Left ventricle myocardium superior (tissue), 1 donor: ENCODE measurements around the gene CNTNAP5. TPM values are rescaled to one million over a fixed set of nuclear protein-coding genes. Genes with fewer than 3 reads are reported as not detected.

Source experiments
- ATAC-seq: fragments of 200-7000 bp; cut with Tn5 transposase; one replicate; pipeline ENCODE4 v1.9.1; 2020; ENCODE audit warnings: mild to moderate bottlenecking, moderate library complexity
- DNase-seq: peaks from one replicate; pipeline ENCODE4 v3.0.0-alpha.2; 2020
- intact Hi-C: fragments of 100-400 bp; cut with micrococcal nuclease; formaldehyde crosslinking; loops from one replicate; pipeline ENCODE4 v1.11.0; 2022
- total RNA-seq: library from RNA; stranded (reverse); fragmentation: NEBNext Ultra II Directional; extraction: Animal tissue kit (Norgen Biotek cat#: 25700); gene quantifications from one replicate; pipeline ENCODE4 v1.2.1, GENCODE V29; 2021
- donor health status: DM: no; HTN: yes; CAD: no; lungs with severe emphysema.

The CNTNAP5 gene
- total RNA-seq, 1 donor from 2014 or later = not detected

DNA sequence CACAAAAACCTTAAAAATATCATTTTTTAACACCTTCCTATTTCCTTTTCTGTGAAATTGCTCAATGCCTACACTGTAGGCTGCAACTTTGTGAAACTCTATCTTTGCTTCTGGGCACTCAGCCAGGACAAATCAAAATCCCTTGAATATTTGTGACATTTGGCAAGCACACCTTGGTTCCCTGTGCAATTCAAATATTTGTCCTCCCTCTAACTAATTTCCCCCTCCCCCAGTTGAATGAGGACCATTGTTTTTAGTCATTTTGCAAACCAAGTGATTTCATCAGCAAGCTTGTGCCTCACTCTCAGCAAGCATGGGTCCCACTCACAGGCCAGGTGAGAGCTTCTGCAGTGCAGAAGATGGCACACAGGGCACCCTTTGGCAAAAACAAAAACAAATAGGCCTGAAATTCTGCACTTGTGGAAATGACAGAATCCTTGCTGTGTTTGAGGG is 541.5 kb downstream of the CNTNAP5 start:
- ATAC-seq = no peak
- DNase-seq = no peak
- intact Hi-C loops = no loop called here

DNA sequence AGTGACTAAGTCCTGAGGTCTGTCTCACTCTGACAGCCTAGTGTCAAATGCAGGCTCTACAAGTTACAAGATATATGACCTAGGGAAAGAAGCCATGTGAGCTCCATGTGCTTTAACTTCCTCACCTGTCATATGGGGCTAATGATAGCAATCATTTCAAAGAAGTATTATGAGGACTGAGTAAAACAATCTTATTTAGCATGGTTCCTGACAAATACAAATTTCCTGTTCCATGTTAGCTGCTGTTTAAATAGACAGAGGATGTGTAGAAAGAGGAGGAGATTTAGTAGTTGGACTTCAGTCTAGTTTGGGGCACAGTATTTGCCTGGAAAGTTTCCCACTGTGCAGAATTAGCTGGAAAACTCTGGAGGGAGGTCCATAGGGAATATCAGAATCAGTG is 545.8 kb downstream of the CNTNAP5 start:
- ATAC-seq (no peak), DNase-seq (no peak)
- intact Hi-C loops = no loop called here

DNA sequence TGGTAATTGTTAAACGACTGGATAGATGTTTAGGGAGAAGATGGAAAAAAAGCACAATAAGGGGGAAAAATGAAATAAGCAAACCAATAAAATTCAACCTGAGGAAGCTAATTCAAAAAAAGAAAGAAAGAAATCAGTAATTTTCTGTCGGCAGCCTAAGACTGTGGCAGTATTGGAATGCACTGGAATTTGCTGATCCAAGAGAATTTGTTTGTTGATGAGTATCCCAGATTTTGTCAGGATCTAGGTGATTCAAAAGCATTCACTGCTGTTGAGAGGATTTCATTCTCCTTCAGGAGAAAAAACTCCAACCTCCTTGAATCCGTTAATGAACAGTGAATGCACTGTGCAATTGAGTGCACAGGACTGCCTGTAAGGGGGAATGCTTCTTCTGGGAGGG is 546.7 kb downstream of the CNTNAP5 start:
- DNase-seq (no peak), ATAC-seq (no peak)
- intact Hi-C loops = no loop called here

- intact Hi-C loops = no loop called here
- no peak for ATAC-seq
- no peak for DNase-seq
Observed at GRCh38 chr2:124572934-124573634, 548.0 kb downstream of the CNTNAP5 start.

DNA sequence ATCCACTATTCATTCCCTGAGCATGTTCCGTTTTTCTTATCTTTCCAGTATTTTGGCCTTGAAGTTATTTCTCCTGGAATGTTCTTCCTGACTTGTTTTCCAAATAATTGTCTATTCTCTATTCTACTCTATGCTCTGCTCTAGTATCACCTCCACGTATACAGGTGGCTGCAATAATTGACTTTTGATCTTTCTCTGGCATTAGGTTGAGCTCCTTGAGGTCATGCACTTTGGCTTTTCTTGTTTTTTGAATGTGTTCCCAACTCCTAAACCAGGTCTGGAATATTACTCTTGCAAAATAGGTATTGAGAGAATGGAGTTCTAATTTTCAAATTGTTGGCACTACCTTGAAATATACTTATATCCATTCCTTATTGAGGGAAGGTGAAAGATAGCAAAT is 550.4 kb downstream of the CNTNAP5 start:
- intact Hi-C loops = no loop called here
- no peak for ATAC-seq

DNA sequence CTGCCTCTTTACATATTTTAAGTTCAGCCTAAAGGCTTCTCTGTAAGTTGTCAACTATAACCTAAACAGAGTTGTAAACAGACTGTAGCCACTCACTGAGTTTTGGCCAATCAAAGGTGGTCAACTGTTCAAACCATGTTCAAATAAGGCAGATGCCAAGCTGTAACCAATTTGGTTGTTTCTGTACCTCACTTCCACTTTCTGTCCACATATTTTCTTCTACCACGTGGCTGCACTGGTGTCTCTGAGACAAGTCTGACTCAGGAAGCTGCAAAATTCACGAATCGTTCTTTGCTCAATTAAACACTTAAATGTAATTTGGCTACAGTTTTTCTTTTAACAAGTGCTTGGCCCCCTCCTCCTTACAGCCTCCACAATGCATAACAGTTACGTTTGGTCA is 555.2 kb downstream of the CNTNAP5 start:
- DNase-seq (no peak), ATAC-seq (no peak)
- intact Hi-C loops = no loop called here

More for the DNA sequence above, 550.4 kb downstream of the CNTNAP5 start:
- no peak for DNase-seq

DNA sequence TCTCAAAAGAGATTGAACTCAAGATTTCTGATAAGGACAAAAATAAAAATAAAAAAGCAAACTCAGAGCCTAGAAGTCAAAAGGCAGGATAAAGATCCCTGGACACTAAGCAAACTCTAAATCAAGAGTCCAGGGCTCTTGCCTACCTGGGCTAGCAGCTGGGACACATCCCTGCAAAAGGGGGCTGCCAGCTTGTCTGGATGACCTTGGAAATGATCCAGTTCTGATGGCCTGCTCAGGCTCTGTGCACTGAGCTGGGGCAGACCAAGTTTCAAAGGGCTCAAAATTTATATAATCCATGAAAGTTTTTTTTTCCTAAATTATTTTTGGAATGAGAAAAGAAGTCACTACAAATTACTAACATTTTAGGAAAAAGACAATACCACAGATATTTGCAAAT is 557.3 kb downstream of the CNTNAP5 start:
- ATAC-seq (no peak), DNase-seq (no peak)
- intact Hi-C loops = no loop called here

GRCh38 chr2:124584615-124585014 is 559.5 kb downstream of the CNTNAP5 start:
- DNase-seq (no peak), ATAC-seq (no peak)
- intact Hi-C loops = no loop called here

DNA sequence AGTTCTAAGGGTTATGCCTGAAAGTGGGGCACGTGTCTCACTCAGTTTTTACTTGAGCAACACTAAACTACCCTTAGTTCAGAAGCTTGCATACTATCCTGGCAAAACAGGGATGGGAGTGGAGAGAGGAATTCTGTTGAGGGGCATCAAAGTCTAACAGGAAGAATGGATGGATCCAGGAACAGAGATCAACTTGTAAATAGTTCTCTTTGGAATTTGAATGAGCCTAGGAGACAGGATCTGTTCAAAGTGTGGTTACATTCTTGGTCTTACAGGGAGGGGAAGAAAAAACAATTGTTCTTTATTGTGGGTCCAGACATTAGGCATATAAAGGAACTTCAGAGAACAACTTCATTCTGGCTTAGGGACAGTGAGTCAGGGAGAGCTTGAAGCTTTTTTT is 560.2 kb downstream of the CNTNAP5 start:
- DNase-seq = no peak
- intact Hi-C loops = no loop called here
- ATAC-seq = no peak

DNA sequence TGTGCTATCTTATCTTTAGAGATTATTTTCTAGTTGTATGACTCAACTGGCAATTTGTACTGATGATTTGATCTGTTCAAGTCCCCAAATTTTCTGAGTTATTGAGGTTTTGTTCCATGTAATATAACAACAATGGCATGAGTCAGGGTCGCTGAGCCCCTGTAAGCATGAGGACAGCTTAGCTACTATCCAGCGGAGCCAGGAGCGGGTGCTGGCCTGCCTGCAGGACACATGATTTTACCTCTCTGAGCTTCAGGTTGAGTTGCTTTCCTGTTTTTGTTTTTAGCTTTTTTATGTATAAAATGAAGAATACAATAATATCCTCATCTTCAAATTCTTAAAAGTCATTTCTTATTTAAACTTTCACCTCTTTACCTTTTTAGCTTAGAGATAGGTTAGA is 561.1 kb downstream of the CNTNAP5 start:
- ATAC-seq = no peak
- DNase-seq = no peak
- intact Hi-C loops = no loop called here

- ATAC-seq = no peak
- DNase-seq = no peak
- intact Hi-C loops = no loop called here
Observed at GRCh38 chr2:124586835-124587234, 561.7 kb downstream of the CNTNAP5 start.

- ATAC-seq (no peak), DNase-seq (no peak)
- intact Hi-C loops = no loop called here
Observed at GRCh38 chr2:124589971-124590370, 564.9 kb downstream of the CNTNAP5 start.

DNA sequence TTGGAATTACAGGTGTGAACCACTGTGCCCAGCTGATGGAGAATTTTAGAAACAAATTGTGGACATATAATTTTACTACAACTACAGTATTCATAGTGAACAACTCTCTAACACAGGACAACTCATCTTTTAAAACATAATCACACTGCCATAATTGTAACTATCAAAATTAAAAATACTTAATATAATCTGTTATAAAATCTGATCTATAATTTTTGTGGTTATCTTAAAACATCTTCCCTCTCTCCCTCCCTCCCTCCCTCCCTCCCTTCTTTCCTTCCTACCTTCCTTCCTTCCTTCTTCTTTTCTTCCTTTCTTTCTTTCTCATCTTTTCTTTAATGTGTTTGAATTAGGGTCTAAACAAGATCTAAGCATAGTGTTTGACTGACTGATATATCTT is 577.7 kb downstream of the CNTNAP5 start:
- intact Hi-C loops = no loop called here
- ATAC-seq = no peak
- DNase-seq = no peak

DNA sequence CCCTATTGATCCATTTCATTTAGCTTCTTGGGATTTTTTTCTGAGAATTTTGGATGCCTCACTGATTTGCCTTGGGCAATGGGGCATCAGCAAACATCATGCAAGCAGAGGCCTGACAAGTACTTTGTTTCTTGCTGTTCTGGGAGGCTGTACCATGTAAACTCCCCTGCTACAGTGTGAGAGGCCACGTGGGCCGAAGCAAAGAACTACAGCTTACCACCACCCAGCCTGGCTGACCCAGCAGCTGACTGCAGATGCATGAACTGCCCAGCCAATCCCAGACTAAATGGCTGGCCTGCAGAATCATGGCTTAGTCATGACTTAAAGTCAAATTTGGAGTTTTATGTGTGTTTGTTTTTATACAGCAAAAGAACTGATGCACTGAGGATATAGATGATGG is 579.9 kb downstream of the CNTNAP5 start:
- no peak for DNase-seq
- ATAC-seq = no peak
- intact Hi-C loops = no loop called here

DNA sequence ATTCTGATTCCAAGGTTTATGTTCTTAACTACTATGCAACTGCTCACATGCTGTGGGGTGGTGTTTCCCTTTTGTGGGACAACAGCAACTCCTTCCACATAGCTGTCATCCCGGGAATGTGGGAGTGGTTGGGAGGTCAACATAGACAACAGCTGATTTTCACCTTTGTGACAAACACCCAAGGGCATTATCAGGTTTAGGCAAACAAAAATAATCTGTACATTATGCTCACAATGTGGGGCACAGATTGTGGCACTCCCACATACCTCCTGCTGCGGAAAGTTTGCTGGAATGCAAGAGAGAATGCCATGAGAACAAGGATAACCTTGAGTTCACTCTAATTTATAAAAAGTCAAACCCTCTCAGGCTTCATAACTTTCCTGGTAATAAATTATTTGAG is 582.6 kb downstream of the CNTNAP5 start:
- no peak for DNase-seq
- intact Hi-C loops = no loop called here
- no peak for ATAC-seq

DNA sequence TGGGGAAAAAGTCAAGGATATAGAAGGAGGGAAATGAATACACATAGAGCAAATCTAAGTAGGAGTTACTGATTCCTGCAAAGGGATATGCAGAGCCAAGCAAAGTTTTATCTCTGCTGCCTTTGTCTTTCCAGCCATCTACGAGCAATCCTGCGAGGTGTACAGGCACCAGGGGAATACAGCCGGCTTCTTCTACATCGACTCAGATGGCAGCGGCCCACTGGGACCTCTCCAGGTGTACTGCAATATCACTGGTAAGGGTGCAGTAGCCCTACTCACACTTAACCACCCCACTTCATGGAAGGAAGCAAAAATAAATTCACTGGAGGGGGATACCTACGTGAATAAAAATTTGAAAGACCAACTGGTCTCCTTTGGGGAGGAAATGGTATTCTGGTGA is 584.6 kb downstream of the CNTNAP5 start:
- intact Hi-C loops = no loop called here
- no peak for DNase-seq
- no peak for ATAC-seq

DNA sequence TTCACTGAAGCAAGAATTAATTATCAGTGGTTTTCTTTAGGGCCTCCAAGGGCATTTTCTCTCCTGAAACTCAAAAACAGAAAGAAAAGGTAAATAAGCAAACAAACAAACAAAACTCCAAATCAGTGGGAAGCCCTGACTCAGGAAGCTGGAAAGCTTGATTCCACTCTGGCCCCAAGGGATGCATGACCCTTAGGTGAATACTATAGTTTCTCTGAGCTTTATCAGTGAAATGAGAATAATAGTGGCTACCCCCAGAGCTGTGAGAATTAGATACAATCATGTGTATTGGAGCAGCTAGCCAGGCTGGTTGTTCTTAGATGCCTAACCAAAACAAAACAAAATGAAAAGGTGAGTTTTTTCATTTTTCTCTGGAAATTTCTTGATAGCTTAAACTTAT is 585.1 kb downstream of the CNTNAP5 start:
- intact Hi-C loops = no loop called here
- ATAC-seq (no peak), DNase-seq (no peak)

DNA sequence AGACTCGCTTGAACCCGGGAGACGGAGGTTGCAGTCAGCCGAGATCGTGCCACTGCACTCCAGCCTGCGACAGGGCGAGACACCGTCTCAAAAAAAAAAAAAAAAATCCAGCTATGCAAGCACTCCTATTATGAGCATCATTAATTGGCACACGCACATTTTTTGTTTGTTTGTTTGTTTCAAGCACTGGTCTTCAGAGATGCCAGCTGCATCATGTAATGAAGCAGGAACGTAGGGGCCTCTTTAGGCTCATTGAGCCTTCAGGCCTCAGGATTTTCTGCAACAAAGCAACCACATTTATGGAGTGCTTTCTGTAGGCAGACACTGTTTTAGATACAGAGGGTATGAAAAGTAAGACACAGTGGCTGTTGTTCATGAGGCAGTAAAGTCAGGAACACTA is 585.8 kb downstream of the CNTNAP5 start:
- ATAC-seq (no peak), DNase-seq (no peak)
- intact Hi-C loops = no loop called here

DNA sequence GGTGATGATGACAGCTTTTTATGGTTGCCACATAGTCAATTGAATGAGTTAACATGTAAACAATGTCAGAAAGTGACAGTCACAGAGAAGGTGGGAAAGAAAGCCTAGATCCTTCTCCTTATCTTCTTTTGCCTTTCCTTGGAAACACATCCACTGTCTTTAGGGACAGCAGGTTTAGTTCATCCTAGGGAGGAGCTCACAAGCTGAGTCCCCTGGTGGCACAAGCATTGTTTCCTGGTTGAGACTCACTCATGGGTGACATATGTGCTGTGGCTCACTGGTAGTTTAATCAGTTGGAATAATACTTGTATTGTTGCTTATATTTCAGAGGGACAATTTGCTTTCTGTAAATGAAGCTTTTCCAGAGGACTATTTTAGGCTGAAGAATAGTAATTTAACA is 598.5 kb downstream of the CNTNAP5 start:
- intact Hi-C loops = no loop called here
- no peak for ATAC-seq
- no peak for DNase-seq

DNA sequence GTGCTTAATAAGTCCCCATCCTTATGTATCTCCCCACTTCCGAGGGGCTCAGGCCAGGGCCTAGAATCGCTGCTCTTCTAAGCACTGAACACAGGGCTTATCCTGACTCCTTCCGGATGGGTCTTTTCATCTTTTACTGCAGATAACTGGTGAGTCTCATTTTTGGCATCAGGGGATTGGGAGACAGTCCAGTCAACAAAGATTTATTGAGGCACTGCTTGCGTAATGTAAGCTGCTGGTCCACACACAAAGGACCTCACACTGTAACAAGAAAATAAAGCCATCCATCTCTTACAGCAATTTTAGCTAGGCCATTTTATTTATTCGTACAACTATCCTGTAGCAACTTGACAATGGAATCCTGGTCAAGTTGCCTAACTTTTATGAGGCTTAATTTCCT is 600.5 kb downstream of the CNTNAP5 start:
- no peak for DNase-seq
- intact Hi-C loops = no loop called here
- ATAC-seq = no peak

DNA sequence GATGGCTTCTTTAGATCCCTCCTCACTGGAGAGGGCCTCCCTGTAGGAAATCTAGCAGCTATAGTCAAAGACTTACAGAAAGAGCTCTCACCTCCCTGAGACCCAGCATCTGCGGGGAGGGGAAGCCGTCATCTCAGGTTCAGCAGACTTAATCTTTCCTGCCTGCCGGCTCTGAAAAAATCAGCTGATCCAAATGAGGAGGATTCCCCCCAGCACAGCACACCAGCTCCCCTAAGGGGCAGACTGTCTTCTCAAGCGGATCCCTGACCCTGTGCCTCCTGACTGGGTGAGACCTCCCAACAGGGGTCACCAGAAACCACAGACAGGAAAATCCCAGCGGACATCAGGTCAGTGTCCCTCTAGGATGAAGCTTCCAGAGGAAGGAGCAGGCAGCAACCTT is 601.9 kb downstream of the CNTNAP5 start:
- no peak for ATAC-seq

DNA sequence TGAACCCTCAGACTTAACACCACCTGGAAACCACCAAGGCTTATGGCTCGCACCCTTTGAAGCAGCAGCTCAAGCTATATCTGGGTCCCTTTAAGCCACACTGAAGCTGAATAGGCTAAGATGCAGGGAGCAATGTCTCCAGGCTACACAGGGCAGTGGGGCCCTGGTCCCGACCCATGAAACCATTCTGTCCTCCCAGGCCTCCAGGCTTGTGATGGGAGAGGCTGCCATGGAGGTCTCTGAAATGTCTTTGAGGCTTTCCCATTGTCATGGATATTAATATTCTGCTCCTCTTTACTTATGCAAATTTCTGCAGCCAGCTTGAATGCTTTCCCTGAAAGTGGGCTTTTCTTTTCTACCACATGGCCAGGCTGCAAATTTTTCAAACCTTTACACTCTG is 608.7 kb downstream of the CNTNAP5 start:
- ATAC-seq (no peak), DNase-seq (no peak)
- intact Hi-C loops = no loop called here

More for the DNA sequence above, 601.9 kb downstream of the CNTNAP5 start:
- DNase-seq = no peak
- intact Hi-C loops = no loop called here
